Fibroblast of gingiva (primary cell): ENCODE data around the gene ANKRD33B.
A peak's percentile ranks its signal among the peaks of the same experiment; 100 is the strongest.

Experiments
- DNase-seq: peaks from one replicate; pipeline ENCODE4 v3.0.0-alpha.2; 2011; ENCODE audit warnings: low read depth

ANKRD33B gene

GRCh38 chr5:10699987-10700386 is 136.1 kb downstream of the ANKRD33B start:
- DNase-seq, result no peak

GRCh38 chr5:10700516-10700915 is 136.6 kb downstream of the ANKRD33B start:
- DNase-seq, result no peak

DNA sequence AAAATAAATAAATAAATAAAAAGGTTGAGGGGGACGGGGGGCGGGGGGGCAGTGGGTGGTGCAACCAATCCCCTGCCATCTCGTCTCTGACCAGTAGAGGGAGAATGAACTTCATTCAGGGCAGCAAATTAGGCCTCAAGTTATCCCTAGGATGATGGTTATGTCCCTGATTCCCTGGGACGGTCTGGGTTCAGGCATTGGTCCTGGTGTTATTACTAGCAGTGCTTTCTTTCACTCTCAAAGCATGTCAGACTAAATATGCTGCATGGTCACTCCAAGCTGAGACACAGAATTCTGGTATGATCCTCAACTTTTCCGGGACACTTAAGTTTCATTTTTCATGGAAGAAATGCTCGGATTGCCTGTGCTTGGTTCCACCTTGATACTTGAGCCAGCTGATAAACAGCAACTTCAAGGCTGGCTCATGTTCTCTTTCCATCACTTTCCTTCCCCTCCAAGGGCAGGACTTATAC is 137.7 kb downstream of the ANKRD33B start:
- DNase-seq, result peak; percentile 45

DNA sequence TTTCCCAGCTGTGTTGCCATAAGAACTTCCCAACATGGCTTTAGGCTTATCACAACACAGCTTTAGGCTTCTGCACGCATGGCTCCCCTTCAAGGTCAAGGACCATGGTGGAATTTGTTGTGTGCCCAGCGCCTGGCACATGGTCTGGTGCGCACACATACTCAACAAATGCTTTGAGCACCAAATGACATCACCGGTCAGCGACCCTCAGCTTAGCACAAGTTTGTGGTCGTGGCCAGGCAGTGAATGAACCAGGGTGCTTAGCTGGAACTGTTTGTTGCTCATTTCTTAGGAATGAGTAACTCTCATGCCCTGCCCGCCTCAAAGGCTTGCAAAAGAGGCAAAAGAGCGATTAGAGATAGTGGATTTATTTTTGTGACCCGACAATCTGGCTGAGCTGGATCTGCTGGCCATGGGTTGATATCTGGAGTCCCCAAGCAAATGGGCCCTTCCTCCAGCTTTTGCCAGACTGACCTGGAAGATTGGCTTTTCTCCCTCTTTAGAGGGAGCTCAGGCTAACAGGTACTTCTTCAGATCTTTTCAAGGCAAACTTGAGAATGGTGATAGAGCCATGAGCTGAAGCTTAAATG is 138.3 kb downstream of the ANKRD33B start:
- DNase-seq, result peak; percentile 73

- DNase-seq, result no peak
Observed at GRCh38 chr5:10702911-10703491, 139.1 kb downstream of the ANKRD33B start.

DNA sequence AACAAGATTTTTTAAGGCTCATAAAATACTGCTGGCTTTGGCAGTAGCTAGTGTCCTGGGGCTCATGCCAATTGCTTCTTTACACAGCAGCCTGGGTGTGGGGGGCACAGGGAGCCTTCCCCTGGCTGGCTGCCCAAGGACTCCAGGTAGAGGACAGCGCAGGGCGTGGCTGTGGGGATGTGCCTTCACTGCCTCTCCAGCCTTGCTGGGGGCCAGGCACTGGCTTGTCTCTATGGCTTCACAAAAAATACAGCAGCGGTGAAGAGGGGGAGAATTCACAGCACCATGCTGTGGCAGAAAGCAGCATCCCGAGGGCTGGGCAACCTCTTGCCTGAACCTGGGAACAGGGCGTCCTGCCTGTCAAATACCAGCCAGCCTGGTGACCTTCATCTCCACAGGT is 139.8 kb downstream of the ANKRD33B start:
- no peak for DNase-seq

DNA sequence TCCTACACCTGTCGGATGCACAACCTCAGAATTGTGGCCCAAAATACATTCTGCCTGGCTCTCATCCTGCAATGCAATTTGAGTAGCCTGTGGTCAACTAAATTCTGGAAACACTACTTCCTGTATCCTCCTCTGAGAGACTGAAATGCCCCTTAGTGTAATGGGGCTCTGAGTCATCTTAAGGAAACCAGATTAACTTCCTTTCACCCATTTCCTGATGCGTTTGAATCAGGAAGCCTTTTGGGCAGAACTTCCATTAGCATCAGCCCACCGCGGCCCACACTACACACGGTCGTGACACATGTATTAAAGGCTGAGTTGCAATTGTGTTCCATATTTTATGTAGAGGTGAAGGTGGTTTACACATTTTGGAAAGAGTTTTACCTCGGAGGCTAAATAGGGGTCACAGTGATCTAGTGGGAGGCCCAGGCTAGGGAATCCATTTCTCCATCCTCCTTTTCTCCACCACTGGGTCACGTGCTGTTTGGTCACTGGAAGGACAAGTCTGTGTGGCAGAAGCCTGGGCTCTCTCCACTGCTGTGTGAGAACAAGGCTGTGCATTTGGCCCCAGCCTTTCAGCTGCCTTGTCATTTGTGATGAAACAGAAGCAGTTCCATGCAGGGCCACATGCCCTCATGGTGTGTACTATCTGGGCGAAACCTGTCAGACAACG is 141.2 kb downstream of the ANKRD33B start:
- peak; percentile 68 for DNase-seq

- no peak for DNase-seq
Observed at GRCh38 chr5:10705747-10706146, 141.9 kb downstream of the ANKRD33B start.

GRCh38 chr5:10706326-10706725 is 142.5 kb downstream of the ANKRD33B start:
- no peak for DNase-seq
